GM10266 (cell line): ENCODE measurements around the gene LIPM.

Source experiments
- DNase-seq: peaks from one replicate; pipeline ENCODE4 v3.0.0; 2012; ENCODE audit errors: extremely low spot score
- TF ChIP-seq, protein P1 (sequence below): IDR thresholded peaks from 2 replicates; pipeline ENCODE4 v1.5.1; 2012; ENCODE audit warnings: mild to moderate bottlenecking, low read depth; ENCODE audit not compliant: control insufficient read depth, insufficient read depth; ENCODE audit errors: missing control alignments

LIPM gene

DNA sequence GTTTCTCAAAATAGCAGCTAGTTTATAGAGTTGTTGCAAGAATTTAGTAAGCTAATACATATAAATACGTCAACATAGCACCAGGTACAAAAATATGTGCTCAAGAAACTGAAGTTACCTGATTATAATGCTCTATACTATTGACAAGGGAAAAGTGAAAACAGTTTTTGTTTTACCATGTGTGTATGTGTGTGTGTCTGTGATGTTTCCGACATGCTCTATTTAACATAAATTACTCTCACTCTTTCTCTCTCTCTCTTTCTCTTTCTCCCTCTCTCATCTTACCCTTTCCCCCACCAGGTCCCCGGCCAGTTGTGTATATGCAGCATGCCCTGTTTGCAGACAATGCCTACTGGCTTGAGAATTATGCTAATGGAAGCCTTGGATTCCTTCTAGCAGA lies 38.4 kb upstream of the LIPM start:
- TF ChIP-seq, protein P1, sequence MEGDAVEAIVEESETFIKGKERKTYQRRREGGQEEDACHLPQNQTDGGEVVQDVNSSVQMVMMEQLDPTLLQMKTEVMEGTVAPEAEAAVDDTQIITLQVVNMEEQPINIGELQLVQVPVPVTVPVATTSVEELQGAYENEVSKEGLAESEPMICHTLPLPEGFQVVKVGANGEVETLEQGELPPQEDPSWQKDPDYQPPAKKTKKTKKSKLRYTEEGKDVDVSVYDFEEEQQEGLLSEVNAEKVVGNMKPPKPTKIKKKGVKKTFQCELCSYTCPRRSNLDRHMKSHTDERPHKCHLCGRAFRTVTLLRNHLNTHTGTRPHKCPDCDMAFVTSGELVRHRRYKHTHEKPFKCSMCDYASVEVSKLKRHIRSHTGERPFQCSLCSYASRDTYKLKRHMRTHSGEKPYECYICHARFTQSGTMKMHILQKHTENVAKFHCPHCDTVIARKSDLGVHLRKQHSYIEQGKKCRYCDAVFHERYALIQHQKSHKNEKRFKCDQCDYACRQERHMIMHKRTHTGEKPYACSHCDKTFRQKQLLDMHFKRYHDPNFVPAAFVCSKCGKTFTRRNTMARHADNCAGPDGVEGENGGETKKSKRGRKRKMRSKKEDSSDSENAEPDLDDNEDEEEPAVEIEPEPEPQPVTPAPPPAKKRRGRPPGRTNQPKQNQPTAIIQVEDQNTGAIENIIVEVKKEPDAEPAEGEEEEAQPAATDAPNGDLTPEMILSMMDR: no peak
- no peak for DNase-seq

DNA sequence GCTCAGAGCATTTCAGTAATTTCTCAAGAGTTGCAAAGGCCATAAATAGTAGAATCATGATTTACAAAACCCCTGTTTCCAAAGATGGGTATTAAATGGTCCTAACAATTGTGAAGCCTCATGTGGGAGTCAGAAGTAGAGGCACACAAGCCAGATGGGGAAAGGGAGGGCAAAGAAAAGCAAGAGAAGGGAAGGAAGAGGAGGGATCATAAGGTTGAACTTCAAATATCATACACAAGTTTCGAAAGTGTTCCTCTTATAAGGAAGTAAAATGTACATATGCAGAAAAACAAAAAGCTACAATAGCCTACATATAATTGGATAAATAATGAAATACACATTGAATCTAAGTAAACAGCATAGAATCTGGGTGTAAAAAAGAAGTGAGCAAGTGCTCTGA lies 36.7 kb upstream of the LIPM start:
- TF ChIP-seq, protein P1: no peak
- DNase-seq: no peak

DNA sequence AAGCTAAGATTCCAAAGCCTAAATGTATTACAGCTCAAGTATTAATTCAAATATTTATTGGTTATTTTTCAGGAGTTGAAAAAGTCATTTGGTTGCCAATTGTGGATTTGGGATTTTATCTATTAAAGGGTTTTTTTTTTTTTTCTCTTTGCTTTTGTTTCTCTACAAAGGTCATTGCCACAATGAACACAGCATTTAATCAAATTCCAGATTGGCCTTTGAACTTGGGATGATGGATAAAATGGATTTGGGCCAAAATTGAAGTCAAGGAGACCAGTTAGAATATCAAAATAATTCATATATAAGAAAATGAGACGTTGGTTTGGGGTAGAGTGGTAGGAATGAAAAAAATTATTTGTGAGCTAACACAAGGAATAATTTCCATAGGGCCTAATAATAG lies 33.1 kb upstream of the LIPM start:
- TF ChIP-seq, protein P1: no peak
- no peak for DNase-seq

DNA sequence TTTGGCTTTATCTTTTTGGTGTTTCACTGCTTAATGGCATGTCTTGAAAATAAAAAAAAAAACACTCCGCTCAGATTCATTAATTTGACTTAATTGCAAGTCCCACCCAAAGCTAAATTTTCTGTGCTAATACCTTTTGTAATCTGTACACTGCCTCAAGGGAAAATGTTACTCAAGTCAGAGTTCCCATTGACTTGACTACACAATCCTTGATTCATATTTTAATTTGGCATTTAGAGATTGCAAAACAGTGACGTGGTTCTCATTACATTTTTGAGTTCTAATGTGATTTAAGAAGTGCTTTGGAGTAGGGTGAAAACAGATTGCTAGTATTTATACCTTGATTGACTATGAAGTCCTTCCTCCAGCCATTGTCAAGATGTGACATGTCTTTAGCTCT lies 21.3 kb upstream of the LIPM start:
- DNase-seq: no peak
- TF ChIP-seq, protein P1: no peak

DNA sequence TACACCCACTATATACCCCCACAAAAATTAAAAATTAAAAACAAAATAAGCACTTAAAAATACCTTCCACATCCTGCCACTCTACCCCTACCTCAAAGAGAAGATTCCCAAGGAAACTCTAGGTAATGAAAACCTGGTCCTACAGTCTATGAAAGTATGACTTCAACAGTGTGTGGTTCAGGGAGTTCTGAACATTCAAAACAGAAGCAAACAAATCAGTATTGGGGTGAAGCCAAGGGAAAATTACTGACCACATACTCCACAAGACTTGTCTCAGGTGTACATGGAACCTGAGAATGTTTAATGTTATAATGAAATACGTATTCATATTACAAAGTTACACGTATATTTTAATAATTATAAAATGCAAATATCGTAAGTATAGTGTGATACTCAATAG lies 20.3 kb upstream of the LIPM start:
- TF ChIP-seq, protein P1: no peak
- DNase-seq: no peak

DNA sequence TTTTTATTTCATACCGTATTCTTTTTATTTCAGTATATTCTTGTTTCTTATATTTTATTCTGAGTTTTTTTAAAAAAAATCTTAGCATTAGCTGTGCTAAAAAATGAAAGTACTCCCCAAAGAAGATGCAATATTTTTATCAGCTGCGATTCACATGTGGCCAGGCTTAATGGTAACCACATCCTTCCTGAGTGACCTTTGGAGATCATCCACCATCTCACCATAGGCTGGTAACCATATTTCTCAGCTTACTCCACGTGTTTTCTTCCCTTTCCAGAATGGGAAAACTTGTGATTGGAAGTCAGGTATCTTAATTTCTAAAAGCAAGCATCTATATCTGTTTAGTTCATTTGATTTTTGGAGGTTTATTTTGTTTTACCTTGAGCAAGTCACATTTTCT lies 18.8 kb upstream of the LIPM start:
- TF ChIP-seq, protein P1: no peak
- no peak for DNase-seq

DNA sequence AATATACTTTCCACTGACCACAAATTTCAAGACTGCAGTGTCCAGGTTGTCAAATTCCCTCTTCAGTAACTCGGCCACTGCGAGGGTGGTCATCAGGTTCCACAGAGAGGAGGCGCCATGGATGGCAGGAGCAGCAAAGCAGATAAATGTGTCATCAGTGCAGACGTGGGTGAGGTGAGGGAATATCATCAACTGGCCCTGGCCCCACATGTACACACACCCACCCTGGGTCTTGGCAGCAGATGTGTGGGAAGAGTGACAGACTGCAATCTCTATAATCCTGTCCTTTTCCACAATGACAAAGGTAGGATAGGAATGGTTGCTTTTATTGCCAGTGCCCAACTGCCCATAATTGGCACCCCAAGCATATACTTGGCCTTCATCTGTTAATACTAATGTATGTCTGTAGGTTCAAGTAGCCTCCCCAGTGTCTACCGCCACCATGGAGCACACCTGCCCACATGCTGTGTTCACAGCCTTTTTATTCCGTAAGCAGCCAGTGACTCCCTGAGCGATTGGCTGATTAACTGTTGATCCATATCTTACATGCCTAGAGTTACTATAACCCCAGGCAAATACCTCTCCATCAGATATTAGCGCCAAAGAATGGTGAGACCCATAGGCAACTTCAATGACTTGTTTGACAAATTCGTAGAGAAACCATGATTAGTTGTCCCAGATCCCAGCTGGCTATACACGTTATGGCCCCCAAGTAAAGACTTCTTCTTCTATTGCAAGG lies 16.3 kb upstream of the LIPM start:
- TF ChIP-seq, protein P1: no peak
- DNase-seq: no peak
